ENCODE results near the gene CEBPZ. TPM values are rescaled to one million over a fixed set of nuclear protein-coding genes. Genes with fewer than 3 reads are reported as not detected.
A peak's percentile ranks its signal among the peaks of the same experiment; 100 is the strongest.

Gene CEBPZ
- total and polyA plus RNA-seq, 10 of the 15 experiments (the other 5 are each of a cell fraction or from before 2014, with no cell fraction given), result 29.4 to 89.2 (median 49.5) TPM

DNA sequence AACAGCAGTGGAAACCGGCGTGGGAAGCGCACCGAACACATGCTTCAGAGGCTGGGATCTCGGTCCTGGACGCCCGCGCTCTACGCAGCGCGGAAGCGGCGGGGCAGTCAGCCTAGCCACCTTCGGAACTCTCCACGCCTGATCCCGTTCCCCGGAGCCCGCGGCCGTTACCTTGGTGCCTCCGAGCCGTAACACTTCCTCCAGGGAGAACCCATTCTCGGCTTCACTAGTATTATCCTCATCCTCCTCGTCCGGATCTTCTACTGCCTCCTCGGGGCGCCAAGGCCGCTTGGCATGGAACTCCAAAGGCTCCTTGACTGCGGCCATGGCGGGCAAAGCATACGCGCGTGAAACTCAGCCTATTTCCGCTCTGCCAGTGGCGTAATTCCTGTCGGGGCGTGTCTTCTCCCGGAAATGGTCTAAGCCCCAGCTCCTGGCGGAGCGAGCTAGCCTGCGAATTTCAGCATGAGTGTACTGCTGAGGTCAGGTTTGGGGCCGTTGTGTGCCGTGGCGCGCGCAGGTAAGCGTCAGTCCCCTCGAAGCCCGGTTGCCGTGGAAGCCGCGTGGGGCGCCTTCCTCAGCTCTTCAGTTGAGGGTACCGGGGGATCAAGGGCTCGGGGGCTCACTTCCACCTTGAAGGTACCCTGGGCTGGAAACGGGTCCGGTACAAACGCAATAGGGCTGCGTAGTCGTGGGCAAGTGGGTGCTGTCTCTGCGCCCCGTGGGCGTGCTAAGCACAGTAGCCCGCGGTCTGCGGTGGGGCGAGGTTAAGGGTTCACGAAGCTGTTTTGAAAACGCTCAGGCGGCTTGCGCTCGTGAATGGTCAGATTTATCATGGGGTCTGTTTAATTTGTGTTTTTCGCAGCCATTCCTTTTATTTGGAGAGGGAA, at the start of gene CEBPZ, which contains the start of gene NDUFAF7 (continued):
- peak; percentile 89 for TF ChIP-seq ZNF687 (IDR thresholded peaks at IDR 0.05)
- TF ChIP-seq NBN (IDR thresholded peaks at IDR 0.05), result peak; percentile 88
- no peak for TF ChIP-seq USF1 (IDR thresholded peaks at IDR 0.05; ENCODE audit: borderline replicate concordance, extremely low read length, insufficient read depth, low read depth, low read length)
- TF ChIP-seq, protein P1, sequence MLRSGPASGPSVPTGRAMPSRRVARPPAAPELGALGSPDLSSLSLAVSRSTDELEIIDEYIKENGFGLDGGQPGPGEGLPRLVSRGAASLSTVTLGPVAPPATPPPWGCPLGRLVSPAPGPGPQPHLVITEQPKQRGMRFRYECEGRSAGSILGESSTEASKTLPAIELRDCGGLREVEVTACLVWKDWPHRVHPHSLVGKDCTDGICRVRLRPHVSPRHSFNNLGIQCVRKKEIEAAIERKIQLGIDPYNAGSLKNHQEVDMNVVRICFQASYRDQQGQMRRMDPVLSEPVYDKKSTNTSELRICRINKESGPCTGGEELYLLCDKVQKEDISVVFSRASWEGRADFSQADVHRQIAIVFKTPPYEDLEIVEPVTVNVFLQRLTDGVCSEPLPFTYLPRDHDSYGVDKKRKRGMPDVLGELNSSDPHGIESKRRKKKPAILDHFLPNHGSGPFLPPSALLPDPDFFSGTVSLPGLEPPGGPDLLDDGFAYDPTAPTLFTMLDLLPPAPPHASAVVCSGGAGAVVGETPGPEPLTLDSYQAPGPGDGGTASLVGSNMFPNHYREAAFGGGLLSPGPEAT (IDR thresholded peaks at IDR 0.05; ENCODE audit: low read depth), result peak; percentile 77
- TF ChIP-seq ESRRA (IDR thresholded peaks at IDR 0.05; ENCODE audit: low read length), result peak; percentile 62; the same call in 1 of the 2 replicates
- TF ChIP-seq, protein P2, sequence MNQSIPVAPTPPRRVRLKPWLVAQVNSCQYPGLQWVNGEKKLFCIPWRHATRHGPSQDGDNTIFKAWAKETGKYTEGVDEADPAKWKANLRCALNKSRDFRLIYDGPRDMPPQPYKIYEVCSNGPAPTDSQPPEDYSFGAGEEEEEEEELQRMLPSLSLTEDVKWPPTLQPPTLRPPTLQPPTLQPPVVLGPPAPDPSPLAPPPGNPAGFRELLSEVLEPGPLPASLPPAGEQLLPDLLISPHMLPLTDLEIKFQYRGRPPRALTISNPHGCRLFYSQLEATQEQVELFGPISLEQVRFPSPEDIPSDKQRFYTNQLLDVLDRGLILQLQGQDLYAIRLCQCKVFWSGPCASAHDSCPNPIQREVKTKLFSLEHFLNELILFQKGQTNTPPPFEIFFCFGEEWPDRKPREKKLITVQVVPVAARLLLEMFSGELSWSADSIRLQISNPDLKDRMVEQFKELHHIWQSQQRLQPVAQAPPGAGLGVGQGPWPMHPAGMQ (IDR thresholded peaks at IDR 0.05; ENCODE audit: borderline replicate concordance), result no peak
- TF ChIP-seq POU2F2 (IDR thresholded peaks at IDR 0.05; ENCODE audit: borderline replicate concordance, low read depth, low read length), result peak; percentile 82; the same call in 2 of the 3 replicates
- no peak for TF ChIP-seq HDGF (IDR thresholded peaks at IDR 0.05)
